NCI-H446 (cell line): ENCODE measurements around the gene AFG3L2.

Experiments
- DNase-seq, 2 experiments: peaks; one replicate each; lab custom pipeline; 2025; lab: John Stamatoyannopoulos, UW

Gene AFG3L2

GRCh38 chr18:12359515-12359927 is 17.5 kb downstream of the AFG3L2 start:
- DNase-seq, result no peak

DNA sequence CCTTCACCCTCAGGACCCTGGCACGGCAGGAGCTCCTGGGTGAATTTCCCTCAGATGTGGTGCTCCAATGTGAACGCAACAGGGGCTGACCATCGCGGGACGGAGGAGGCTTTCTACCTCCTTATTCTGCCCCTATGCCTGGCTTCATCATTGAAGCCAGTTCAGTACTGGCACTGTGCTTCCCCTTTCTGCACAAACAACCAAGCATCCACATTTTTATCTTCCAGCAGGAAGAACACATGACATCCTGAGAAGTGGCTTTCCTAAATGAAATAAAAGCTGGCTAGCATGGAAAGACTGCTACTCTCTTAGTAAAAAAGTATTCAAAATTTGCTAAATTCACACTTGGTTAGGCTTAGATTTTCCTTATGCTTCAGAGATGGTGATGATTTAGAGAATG is 24.8 kb downstream of the AFG3L2 start:
- DNase-seq, result no peak

DNA sequence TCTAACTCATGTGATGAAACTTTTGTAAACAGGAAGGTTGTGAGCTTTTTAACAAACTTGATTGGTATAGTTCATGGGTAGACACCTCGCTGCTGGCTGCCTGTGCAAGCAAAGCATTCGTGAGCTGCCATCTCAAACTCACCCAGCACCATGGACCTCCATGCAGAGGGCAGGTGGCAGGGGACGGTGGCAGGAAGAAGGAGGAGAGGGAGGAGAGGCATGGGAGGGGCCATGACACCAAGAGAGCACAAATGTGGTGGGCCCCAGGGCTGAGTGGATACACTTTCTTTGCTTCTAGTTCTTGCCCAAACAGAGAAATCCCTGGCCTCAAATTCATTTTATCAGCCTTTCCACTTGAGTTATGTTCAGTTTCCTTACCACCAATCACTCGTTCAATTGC is 29.1 kb downstream of the AFG3L2 start:
- DNase-seq, result no peak

DNA sequence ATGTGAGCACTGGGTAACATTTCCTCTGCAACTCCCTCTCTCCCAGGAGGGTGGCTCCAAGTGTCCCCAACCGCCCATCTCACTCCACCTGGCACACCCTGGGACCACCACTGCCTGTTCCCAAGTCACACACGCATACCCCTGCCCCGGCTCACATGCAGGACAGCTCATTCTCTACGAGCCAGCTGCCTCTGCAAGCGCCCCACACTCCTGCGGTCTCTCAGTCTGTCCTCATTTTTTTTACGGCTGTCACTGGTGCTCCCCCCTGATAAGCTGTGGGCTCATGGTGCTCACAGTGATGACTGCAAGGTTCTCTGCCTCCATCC is 30.8 kb downstream of the AFG3L2 start:
- no peak for DNase-seq

GRCh38 chr18:12345491-12346239 is 31.4 kb downstream of the AFG3L2 start:
- DNase-seq, result no peak

- no peak for DNase-seq
These were observed 34.4 kb downstream of the AFG3L2 start for GRCh38 chr18:12342661-12343060.

- no peak for DNase-seq
These were observed 35.9 kb downstream of the AFG3L2 start for GRCh38 chr18:12340945-12341660.

GRCh38 chr18:12338382-12338781 is 38.6 kb downstream of the AFG3L2 start:
- DNase-seq, result no peak

DNA sequence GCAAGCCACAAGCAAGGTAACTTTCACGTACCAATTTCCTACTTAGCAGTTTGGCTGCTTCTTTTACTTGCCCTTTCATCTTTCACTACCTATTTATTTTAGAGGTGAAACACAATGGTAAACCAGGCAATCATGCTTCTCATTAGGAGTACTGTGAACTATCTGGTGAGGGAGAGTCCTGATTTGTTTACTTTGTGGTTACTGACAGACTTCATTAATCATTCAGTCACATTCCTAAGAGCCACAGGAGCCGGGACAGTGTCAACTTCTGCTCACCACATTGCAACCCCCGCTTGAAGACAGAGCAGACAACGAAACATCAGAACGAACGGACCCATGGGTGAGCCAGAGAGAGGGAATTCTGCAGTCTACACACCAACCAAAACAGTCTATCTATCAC is 40.1 kb downstream of the AFG3L2 start:
- no peak for DNase-seq

GRCh38 chr18:12336171-12336613 is 40.8 kb downstream of the AFG3L2 start:
- no peak for DNase-seq

DNA sequence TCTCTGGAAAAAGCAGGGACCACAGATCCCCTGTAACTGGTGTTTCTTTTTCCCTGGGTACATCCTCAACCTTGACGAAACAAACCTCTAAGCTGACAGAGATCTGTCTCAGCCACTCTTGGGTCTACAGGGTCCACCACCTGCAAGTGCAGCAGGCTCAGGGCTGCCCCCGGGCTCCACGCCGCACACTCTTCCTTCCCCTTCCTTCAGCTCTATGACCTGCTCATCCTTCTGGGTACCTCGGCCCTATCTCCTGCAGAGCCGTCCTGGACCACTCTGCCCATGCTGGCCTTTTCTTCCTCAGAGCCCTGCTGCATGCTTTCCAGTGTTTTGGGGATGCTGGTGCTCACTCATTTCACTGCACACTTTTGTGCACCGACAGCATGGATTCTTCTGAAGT is 41.5 kb downstream of the AFG3L2 start:
- no peak for DNase-seq

GRCh38 chr18:12334863-12335262 is 42.2 kb downstream of the AFG3L2 start:
- DNase-seq, result no peak

DNA sequence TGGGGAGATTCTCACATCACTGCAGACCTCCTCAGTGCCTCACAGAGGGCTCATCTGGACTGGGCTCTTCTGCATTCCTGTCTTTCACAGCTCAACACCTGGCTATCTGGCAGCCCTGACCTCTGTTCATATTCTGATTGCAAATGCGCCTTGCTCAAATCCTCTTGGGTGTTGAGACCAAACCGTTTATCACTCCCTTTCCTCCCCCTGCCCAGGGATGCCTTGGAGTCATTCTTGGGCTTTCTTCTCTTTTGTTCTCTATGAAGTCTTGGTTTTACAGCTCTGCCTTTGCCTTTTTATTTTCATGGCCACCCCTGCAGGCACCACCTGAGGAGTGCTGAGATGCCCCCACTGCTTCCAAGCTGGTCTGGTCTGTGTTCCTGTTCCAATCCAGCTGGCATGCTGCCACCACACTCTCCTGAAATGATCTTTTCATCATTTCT is 42.6 kb downstream of the AFG3L2 start:
- peak in 1 of 2 experiments; percentile 13 for DNase-seq

GRCh38 chr18:12333506-12334290 is 43.3 kb downstream of the AFG3L2 start:
- DNase-seq, result no peak

DNA sequence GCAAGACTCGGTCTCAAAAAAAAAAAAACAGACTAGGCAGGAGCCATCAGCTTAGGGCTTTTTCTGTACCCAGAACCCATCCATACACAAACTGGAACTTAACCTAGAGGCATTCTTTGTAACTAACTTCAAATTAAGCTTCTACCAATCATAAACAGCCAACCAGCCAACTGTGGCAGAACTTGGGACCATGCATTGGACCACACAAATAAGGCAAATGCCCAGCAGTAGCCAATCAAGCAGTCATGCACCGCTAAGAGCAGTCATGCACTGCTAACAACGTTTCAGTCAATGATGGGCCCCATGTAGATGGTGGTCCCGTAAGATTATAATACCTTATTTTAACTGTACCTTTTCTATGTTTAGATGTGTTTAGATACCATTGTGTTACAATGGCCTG is 46.3 kb downstream of the AFG3L2 start:
- no peak for DNase-seq

- DNase-seq, result no peak
These were observed 47.8 kb downstream of the AFG3L2 start for GRCh38 chr18:12329125-12329698.

DNA sequence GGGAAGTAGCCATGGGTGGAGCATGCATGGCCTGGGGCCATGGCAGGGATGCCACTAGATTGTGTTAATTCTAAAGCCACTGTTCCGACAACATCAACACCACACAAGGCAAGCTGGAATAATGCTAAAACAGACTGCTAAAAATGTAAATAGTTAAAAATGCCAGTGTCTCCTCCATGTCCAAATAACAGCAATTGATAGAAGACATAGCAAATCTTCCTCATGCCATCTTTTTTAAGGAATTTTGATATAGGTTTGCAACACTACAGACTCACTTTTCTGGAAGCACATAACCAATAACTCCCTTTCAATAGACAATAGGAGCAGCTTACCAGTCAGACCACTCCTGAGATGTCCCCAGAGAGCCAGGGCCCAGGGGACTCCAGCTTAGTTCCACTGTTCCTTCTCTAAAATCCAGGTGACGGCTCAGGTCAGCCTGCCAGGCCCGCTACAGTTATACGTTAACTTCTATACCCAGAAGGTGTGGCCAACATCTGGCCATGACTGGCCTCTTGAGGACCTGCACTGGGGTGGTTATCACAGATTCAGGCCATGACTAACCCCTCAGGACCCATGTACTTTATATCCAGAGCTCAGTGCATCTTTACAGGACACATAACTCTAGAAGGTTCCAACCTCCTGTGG is 48.7 kb downstream of the AFG3L2 start:
- DNase-seq, result no peak

DNA sequence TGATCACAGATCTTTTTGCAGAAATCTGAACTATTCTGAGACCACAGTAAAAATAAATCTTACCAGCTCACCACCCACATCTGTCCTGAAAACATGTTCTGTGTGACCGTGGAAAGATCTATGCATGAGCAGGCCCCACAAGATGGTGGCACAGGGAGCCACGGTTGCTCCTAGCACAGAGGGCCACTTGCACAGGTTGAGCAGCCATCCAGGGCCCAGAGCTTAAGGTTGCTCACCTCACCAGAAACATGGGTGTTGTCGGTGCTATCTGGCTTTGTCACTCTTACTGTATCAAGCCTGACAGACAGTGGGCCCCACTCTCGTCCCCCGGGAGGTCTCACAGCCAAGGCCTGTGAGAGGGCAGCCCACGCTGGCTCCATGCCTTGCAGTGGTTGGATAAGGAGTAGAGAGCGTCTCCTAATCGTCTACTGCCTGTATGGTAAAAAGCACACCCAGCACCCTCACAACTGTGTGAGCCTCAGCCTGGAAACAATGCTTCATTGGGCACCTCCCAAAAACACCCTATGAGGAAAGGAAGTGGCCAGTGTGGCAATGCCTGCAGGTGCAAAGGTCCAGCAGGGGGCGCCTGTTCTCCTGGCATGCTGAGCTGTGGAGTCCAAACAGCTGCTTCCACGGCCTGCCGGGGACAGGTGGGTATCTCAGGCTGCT is 49.4 kb downstream of the AFG3L2 start:
- peak; percentile 20 to 35 for DNase-seq

DNA sequence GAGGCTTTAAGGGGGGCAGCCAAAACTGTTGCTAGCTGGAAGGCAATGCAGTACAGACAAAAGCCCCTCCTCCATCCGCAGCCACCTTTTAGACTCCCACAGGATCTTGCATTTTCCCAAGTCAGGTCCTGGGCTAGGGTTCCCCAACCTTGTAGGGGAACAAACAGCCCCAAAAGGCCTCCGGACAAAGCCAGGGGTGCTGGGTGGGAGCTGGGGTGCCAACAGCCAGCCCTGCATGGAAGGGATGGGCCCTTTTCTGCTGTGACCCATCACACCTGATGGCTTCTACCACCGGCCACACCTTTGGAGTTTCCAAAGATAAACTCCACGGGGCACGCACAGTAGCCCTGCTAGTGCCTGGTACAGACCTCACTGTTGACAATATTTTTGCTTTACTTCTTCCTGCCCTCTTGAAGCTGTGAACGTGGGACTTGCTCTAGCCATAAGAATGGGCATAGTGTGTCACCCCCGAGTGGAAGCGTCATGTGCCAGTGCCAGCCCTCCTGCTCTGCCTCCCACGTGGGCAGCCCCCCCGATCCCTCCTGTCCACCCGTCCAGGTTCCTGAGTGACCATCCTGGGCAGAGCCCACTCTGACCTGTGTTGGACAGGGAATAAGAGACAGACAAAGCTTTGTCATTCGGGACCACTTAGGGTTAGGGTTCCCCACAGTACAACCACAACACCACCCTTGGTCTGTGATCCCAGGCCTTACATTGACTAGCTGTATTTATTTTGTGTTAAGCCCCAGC is 50.1 kb downstream of the AFG3L2 start:
- DNase-seq, result no peak

DNA sequence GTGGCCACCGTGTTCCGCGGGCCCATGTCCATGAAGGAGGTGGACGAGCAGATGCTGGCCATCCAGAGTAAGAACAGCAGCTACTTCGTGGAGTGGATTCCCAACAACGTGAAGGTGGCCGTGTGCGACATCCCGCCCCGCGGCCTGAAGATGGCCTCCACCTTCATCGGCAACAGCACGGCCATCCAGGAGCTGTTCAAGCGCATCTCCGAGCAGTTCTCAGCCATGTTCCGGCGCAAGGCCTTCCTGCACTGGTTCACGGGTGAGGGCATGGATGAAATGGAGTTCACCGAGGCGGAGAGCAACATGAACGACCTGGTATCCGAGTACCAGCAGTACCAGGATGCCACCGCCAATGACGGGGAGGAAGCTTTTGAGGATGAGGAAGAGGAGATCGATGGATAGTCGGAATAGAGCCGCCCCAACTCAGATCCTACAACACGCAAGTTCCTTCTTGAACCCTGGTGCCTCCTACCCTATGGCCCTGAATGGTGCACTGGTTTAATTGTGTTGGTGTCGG is 51.2 kb downstream of the AFG3L2 start:
- DNase-seq, result no peak
